SK-N-SH (cell line): ENCODE data around the gene CHTF18. TPM values are rescaled to one million over a fixed set of nuclear protein-coding genes. Genes with fewer than 3 reads are reported as not detected.

Source experiments
- CTCF ChIA-PET: fragments of 300-600, 350-600 bp; formaldehyde crosslinking; extraction: SDS; loops from one replicate; lab custom pipeline; 2021; lab: Yijun Ruan, JAX
- POLR2A ChIA-PET: fragments of 350-600 bp; sonication (Branson Sonifier 250); formaldehyde crosslinking; extraction: SDS; loops from one replicate; lab custom pipeline; 2020; ENCODE audit warnings: antibody characterized with exemption, inconsistent platforms; lab: Yijun Ruan, JAX
- DNase-seq: peaks from one replicate; pipeline ENCODE4 v3.0.0; 2012
- H2AFZ ChIP-seq: fragments of 200-600 bp; sonication (generic); 2 replicates; pipeline ENCODE4 v1.8.1; 2016; ENCODE audit warnings: antibody characterized with exemption, mild to moderate bottlenecking, low read depth
- H3F3A ChIP-seq: fragments of 200-600 bp; sonication (generic); replicated peaks from 2 replicates; pipeline ENCODE3; 2016; ENCODE audit warnings: antibody characterized with exemption, mild to moderate bottlenecking; ENCODE audit not compliant: insufficient read depth
- H3K27ac ChIP-seq, 2 experiments: fragments of 200-500 bp in 1 of 2; fragments of 200-600 bp in 1 of 2; sonication (Bioruptor generic) in 1 of 2; sonication (generic), shearing (Covaris generic) in 1 of 2; 2 replicates each; pipeline versions ENCODE4 v1.5.1 to v1.6.1; 2014 to 2016; ENCODE audit warnings: low read depth in 2 of 2, inconsistent platforms in 1 of 2, low read length in 1 of 2, mild to moderate bottlenecking in 1 of 2, mixed read lengths in 1 of 2
- H3K27me3 ChIP-seq: fragments of 200-600 bp; sonication (generic), shearing (Covaris generic); 2 replicates; pipeline ENCODE4 v1.6.1; 2016; ENCODE audit warnings: mixed run types; ENCODE audit not compliant: insufficient read depth
- H3K36me3 ChIP-seq, 2 experiments: fragments of 200-500 bp in 1 of 2; fragments of 200-600 bp in 1 of 2; sonication (Bioruptor generic) in 1 of 2; sonication (generic) in 1 of 2; replicated peaks in 1 of 2; 2 replicates each; pipeline versions ENCODE3 to v1.5.1; 2014 to 2016; ENCODE audit warnings: low read length in 1 of 2, mild to moderate bottlenecking in 1 of 2; ENCODE audit not compliant: insufficient read depth in 2 of 2, control insufficient read depth in 1 of 2
- H3K4me1 ChIP-seq, 2 experiments: fragments of 200-500 bp in 1 of 2; fragments of 200-600 bp in 1 of 2; sonication (Bioruptor generic) in 1 of 2; sonication (generic), shearing (Covaris generic) in 1 of 2; 2 replicates each; pipeline versions ENCODE4 v1.5.1 to v1.6.1; 2014 to 2016; ENCODE audit warnings: low read depth in 1 of 2, low read length in 1 of 2, mixed run types in 1 of 2; ENCODE audit not compliant: insufficient read depth in 2 of 2, control insufficient read depth in 1 of 2
- H3K4me2 ChIP-seq: fragments of 200-600 bp; sonication (generic), shearing (Covaris generic); 2 replicates; pipeline ENCODE4 v1.6.1; 2017; ENCODE audit warnings: mixed run types
- H3K4me3 ChIP-seq, 2 experiments: fragments of 200-500 bp in 1 of 2; fragments of 200-600 bp in 1 of 2; sonication (Bioruptor generic) in 1 of 2; sonication (generic), shearing (Covaris generic) in 1 of 2; 2 replicates each; pipeline versions ENCODE4 v1.5.1 to v1.8.1; 2014 to 2016; ENCODE audit warnings: low read depth in 2 of 2, inconsistent platforms in 1 of 2, low read length in 1 of 2, mild to moderate bottlenecking in 1 of 2, mixed read lengths in 1 of 2, moderate library complexity in 1 of 2
- H3K79me2 ChIP-seq: fragments of 200-600 bp; sonication (generic); 2 replicates; pipeline ENCODE4 v1.8.1; 2017; ENCODE audit warnings: mild to moderate bottlenecking; ENCODE audit not compliant: insufficient read depth
- H3K9ac ChIP-seq: fragments of 200-600 bp; sonication (generic); 2 replicates; pipeline ENCODE4 v1.6.1; 2017; ENCODE audit warnings: mixed run types
- H3K9me2 ChIP-seq: fragments of 200-600 bp; sonication (generic); 2 replicates; pipeline ENCODE4 v1.6.1; 2017; ENCODE audit warnings: mixed run types
- H3K9me3 ChIP-seq: fragments of 200-600 bp; sonication (generic); 2 replicates; pipeline ENCODE4 v1.6.1; 2017; ENCODE audit warnings: mixed run types, mild to moderate bottlenecking, moderate library complexity
- H4K20me1 ChIP-seq: fragments of 200-600 bp; sonication (generic); 2 replicates; pipeline ENCODE4 v1.6.1; 2017; ENCODE audit warnings: mild to moderate bottlenecking, mixed run types; ENCODE audit not compliant: insufficient read depth
- EZH2phosphoT487 ChIP-seq: fragments of 200-600 bp; sonication (generic); IDR thresholded peaks from 2 replicates; pipeline ENCODE4 v1.6.1; 2017; ENCODE audit warnings: low read depth, mixed run types, mild to moderate bottlenecking, antibody characterized with exemption, moderate library complexity, borderline replicate concordance
- FOSL2 ChIP-seq: IDR thresholded peaks from 2 replicates; pipeline ENCODE4 v1.4.0; 2012; ENCODE audit warnings: low read depth, mild to moderate bottlenecking, moderate library complexity, borderline replicate concordance
- FOXJ3 ChIP-seq: sonication (generic); formaldehyde crosslinking; IDR thresholded peaks from 2 replicates; pipeline ENCODE4 v1.5.1; 2020; ENCODE audit warnings: mild to moderate bottlenecking, missing genetic modification reagents
- GATA2 ChIP-seq: sonication (generic); formaldehyde crosslinking; IDR thresholded peaks from 2 replicates; pipeline ENCODE4 v1.5.0; 2020; ENCODE audit warnings: mild to moderate bottlenecking, missing genetic modification reagents
- NRF1 ChIP-seq: IDR thresholded peaks from 2 replicates; pipeline ENCODE4 v1.6.1; 2012; ENCODE audit warnings: low read depth, mild to moderate bottlenecking, low read length
- RAD21 ChIP-seq: IDR thresholded peaks from 2 replicates; pipeline ENCODE4 v1.6.1; 2012; ENCODE audit warnings: mild to moderate bottlenecking, low read length
- RCOR1 ChIP-seq: fragments of 150-350 bp; IDR thresholded peaks from 2 replicates; pipeline ENCODE4 v1.6.1; 2017; ENCODE audit warnings: antibody characterized with exemption, low read length
- REST ChIP-seq: IDR thresholded peaks from 2 replicates; pipeline ENCODE4 v1.6.1; 2012; ENCODE audit warnings: mild to moderate bottlenecking, low read depth, low read length, moderate library complexity
- RFX5 ChIP-seq: IDR thresholded peaks from 2 replicates; pipeline ENCODE4 v1.6.1; 2012; ENCODE audit warnings: mild to moderate bottlenecking, improper control_type of control experiment, low read length
- SIN3A ChIP-seq: IDR thresholded peaks from 2 replicates; pipeline ENCODE4 v1.6.1; 2012; ENCODE audit warnings: low read depth, mild to moderate bottlenecking, low read length, moderate library complexity, borderline replicate concordance
- TAF1 ChIP-seq: IDR thresholded peaks from 2 replicates; pipeline ENCODE4 v1.6.1; 2012; ENCODE audit warnings: low read depth, mild to moderate bottlenecking, low read length, moderate library complexity, borderline replicate concordance
- TCF12 ChIP-seq: IDR thresholded peaks from 2 replicates; pipeline ENCODE4 v1.4.0; 2012
- TEAD4 ChIP-seq: IDR thresholded peaks from 2 replicates; pipeline ENCODE4 v1.4.0; 2012; ENCODE audit warnings: mild to moderate bottlenecking, borderline replicate concordance; ENCODE audit not compliant: insufficient read depth
- USF1 ChIP-seq: IDR thresholded peaks from 2 replicates; pipeline ENCODE4 v1.4.0; 2012; ENCODE audit warnings: low read depth, borderline replicate concordance
- USF2 ChIP-seq: fragments of 150-350 bp; IDR thresholded peaks from 2 replicates; pipeline ENCODE4 v1.6.1; 2017; ENCODE audit warnings: antibody characterized with exemption, low read length, low read depth, borderline replicate concordance
- YY1 ChIP-seq: IDR thresholded peaks from 2 replicates; pipeline ENCODE4 v1.4.0; 2012; ENCODE audit warnings: low read depth, mild to moderate bottlenecking
- WGBS: methylation state at CpG from one replicate; pipeline ENCODE4 v1.1.6; 2017; ENCODE audit warnings: low lambda C conversion rate; 5-methylcytosine and 5-hydroxymethylcytosine counted together
- polyA plus RNA-seq, 3 experiments: library from polyadenylated mRNA; depleted of rRNA; stranded (reverse); fragments of >200 nt; gene quantifications; 2 replicates each; pipeline ENCODE4 v1.2.3, GENCODE V29; 2012
- TF ChIP-seq, protein P1 (sequence below): fragments of 150-350 bp; IDR thresholded peaks from 2 replicates; pipeline ENCODE4 v1.6.1; 2016; ENCODE audit warnings: mild to moderate bottlenecking, low read depth, low read length
- TF ChIP-seq, protein P2 (sequence below): IDR thresholded peaks from 2 replicates; pipeline ENCODE4; 2012

Gene CHTF18
- polyA plus RNA-seq, 1 of the 3 experiments (the other 2 are of a cell fraction) = 17.7 TPM

DNA sequence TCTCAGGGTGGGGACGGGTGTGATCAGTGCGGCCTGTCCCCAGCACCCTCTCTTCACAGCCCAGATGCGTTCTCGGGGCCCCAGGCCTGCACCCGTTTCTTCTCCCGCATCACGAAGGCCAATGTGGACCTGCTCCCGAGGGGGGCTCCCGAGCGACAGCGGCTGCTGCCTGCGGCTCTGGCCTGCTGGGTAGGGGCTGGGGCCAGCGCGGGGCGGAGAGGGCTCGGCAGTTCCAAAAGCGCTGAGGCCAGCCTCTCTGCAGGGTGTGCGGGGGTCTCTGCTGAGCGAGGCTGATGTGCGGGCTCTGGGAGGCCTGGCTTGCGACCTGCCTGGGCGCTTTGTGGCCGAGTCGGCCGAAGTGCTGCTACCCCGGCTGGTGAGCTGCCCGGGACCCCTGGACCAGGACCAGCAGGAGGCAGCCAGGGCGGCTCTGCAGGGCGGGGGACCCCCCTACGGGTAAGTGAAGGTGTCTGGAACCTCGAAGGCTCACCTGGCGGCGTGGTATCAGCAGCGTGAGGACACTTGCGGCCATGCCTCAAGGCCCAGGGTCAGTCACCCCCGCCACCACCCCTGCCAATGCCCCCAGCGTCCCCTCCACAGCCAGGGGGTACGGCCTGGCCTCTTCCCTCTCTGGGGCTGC lies 23.5 kb upstream of the CHTF18 start:
- Histone ChIP-seq H3K27ac (no peak overlapping the region), H4K20me1 (no peaks in the 10 kb centered on the region), H3K9me3 (no peaks in the 10 kb centered on the region), H3K79me2 (no peaks in the 10 kb centered on the region), H3K36me3 (no peaks in the 10 kb centered on the region), H3F3A (no peaks in the 10 kb centered on the region), H3K4me2 (no peak overlapping the region), H3K9ac (no peak overlapping the region), H3K27me3 (no peaks in the 10 kb centered on the region), H3K4me1 (no peaks in the 10 kb centered on the region), H2AFZ (no peak overlapping the region), H3K4me3 (no peak overlapping the region), H3K9me2 (no peaks in the 10 kb centered on the region)
- TF ChIP-seq YY1 (no peak), RAD21 (no peak), RFX5 (no peak), RCOR1 (no peak), TAF1 (no peak), TCF12 (no peak), SIN3A (no peak), EZH2phosphoT487 (no peak), GATA2 (no peak), FOSL2 (no peak), TEAD4 (no peak), USF1 (no peak), USF2 (no peak), FOXJ3 (no peak), NRF1 (no peak), REST (no peak)
- TF ChIP-seq, protein P1, sequence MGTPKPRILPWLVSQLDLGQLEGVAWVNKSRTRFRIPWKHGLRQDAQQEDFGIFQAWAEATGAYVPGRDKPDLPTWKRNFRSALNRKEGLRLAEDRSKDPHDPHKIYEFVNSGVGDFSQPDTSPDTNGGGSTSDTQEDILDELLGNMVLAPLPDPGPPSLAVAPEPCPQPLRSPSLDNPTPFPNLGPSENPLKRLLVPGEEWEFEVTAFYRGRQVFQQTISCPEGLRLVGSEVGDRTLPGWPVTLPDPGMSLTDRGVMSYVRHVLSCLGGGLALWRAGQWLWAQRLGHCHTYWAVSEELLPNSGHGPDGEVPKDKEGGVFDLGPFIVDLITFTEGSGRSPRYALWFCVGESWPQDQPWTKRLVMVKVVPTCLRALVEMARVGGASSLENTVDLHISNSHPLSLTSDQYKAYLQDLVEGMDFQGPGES = no peak
- TF ChIP-seq, protein P2, sequence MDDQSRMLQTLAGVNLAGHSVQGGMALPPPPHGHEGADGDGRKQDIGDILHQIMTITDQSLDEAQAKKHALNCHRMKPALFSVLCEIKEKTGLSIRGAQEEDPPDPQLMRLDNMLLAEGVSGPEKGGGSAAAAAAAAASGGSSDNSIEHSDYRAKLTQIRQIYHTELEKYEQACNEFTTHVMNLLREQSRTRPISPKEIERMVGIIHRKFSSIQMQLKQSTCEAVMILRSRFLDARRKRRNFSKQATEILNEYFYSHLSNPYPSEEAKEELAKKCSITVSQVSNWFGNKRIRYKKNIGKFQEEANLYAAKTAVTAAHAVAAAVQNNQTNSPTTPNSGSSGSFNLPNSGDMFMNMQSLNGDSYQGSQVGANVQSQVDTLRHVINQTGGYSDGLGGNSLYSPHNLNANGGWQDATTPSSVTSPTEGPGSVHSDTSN = no peak
- WGBS = 80% methylated on average over 5 of the region's 38 CpGs
- CTCF ChIA-PET = no interaction called here
- POLR2A ChIA-PET = no interaction called here
- no peak for DNase-seq
